Measurements from ENCODE around the gene PRKAG2. TPM values are rescaled to one million over a fixed set of nuclear protein-coding genes. Genes with fewer than 3 reads are reported as not detected.
"Not testable (repeated sequence)": the region's sequence is repeated elsewhere in the genome, so short reads cannot be mapped to it uniquely, and the experiment has no call there.

The PRKAG2 gene
- total RNA-seq, 2 donors from 2014 or later: 22.1 to 35.7 TPM

DNA sequence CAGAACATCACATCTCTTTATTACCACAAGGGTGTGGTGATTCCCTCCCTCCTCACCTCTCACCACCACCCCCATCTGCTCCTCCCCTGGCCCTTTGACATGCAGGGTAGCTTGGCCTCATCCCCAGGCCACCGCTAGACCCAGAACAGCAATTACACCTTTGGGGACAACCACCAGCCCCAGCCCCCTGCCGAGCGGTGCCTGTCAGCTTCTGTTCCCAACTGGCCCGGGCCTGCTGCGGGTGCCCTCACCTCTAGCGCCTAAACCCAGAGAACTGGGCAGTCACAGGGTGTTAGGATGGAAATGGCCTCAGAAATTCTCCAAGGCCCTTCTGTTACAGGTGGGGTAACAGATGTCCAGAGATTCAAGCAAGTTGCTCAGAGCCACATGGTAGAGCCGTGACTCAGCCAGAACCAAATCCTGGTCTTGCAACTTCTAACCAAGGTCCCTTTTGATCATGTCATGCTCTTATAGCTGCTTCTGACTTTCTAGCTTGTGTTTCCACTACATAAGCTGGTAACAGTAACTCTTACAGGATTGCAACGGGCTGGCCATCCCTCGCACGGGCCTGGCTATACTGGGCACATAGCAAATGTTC is 78.0 kb downstream of the PRKAG2 start:
- no peak for DNase-seq (ENCODE audit: low spot score in 2 of 2)
- Mint-ChIP-seq H3K27ac (peak overlapping the region in 1 of 2 donors; percentile 44), H3K9me3 (no peaks in the 10 kb centered on the region), H3K36me3 (no peaks in the 10 kb centered on the region)
- ATAC-seq: no peak

DNA sequence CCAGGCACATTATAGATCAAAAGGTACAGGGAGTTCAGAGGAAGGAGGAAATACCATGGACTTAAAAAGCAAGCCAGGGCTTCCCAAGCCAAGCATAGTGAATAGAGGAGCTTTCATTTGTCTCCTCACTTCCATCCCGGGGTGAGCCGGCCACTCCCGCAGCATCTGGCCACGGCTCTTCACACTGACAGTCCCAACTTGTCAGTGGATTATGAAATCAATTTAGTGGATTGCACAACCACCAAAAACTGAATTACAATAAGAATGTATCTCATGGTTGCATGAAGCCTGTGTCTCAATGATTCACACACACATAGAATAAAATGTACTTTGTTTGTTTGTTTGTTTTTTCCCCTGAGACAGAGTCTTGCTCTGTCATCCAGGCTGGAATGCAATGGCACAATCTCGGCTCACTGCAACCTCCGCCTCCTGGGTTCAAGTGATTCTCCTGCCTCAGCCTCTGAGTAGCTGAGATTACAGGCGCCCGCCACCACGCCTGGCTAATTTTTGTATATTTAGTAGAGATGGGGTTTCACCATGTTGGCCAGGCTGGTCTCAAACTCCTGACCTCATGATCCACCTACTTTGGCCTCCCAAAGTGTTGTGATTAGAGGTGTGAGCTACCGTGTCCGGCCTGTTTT is 79.1 kb downstream of the PRKAG2 start:
- peak overlapping the region in 1 of 2 donors; percentile 44 for H3K27ac Mint-ChIP-seq

DNA sequence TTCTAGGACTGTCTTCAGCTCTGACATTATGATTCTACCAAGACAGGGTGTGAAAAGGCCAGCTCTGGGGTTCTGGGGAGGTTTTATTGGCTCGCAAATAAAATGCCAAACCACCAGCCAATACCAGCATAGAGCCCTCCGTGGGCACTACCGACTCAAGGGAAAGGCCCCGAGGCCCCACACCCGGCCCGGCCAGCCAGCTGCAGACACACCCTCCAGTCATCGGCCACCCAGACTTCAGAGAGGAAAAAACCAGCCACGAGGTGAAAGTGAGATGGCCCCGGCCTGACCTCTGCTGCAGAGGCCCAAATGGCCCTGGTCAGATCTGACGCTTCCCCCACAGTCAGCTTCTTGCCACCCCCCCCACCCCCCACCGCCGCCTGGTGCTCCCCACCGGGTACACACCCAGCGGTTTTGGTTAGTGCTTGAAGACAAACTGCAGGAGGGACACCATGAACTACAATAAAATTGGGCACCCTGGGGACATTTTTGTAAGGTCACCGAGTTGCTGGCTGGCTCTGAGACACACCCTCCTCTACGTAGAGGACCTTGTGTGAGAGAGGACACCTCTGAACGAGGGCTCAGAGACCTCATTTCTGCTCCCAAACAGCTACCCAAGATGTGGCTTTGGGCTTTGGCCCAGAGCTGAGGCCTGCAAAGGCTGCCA is 79.9 kb downstream of the PRKAG2 start:
- peak overlapping the region in 1 of 2 donors; percentile 83 for H3K27ac Mint-ChIP-seq
- DNase-seq (ENCODE audit: low spot score in 2 of 2): no peak
- ATAC-seq: peak in 1 of 2 donors; percentile 17
- H3K36me3 Mint-ChIP-seq: no peaks in the 10 kb centered on the region
- H3K9me3 Mint-ChIP-seq: no peaks in the 10 kb centered on the region

More for the DNA sequence above, 79.1 kb downstream of the PRKAG2 start:
- ATAC-seq; H3K36me3 Mint-ChIP-seq; H3K9me3 Mint-ChIP-seq; DNase-seq (ENCODE audit: low spot score in 2 of 2): not testable (repeated sequence)

DNA sequence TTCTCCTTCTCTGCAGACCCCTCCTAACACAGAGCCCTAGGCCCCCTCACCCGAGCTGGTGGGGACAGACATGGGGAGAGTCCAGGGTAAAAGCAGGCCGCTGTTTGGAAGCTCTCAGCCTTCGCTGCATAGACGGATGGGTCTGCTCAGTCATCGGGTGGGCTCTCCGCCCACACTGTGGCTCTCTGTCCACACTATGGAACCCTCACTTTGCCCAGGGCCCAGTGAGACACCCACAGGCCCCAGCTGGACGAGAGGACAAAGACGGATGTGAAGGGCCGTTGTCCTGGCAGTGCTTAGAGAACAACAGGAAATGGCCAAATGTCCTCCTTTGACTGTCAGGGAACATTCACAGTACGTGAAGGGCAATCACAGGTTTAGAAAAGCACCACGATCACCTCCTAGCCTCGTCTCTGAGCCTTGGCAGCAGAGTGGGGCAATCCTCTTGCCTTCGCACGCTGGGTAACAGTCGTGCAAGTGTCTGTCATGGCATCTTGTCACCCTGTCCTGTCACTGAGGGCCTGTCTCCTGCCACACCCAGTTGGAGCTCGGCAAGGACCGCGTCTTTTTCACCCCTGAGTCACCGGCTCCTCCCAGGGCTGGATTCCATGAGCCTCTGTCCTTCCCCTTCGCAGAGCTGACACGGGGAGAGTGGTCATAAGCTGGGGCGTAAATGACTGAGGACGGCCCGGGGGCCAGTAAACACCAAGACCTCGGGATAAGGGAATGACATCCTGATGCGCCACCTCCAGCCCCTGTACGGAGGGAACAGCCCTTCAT is 80.6 kb downstream of the PRKAG2 start:
- Mint-ChIP-seq H3K9me3 (no peaks in the 10 kb centered on the region), H3K36me3 (no peaks in the 10 kb centered on the region), H3K27ac (peak overlapping the region; percentile 29 to 83)
- ATAC-seq (peak in 1 of 2 donors; percentile 9), DNase-seq (ENCODE audit: low spot score in 2 of 2) (no peak)

DNA sequence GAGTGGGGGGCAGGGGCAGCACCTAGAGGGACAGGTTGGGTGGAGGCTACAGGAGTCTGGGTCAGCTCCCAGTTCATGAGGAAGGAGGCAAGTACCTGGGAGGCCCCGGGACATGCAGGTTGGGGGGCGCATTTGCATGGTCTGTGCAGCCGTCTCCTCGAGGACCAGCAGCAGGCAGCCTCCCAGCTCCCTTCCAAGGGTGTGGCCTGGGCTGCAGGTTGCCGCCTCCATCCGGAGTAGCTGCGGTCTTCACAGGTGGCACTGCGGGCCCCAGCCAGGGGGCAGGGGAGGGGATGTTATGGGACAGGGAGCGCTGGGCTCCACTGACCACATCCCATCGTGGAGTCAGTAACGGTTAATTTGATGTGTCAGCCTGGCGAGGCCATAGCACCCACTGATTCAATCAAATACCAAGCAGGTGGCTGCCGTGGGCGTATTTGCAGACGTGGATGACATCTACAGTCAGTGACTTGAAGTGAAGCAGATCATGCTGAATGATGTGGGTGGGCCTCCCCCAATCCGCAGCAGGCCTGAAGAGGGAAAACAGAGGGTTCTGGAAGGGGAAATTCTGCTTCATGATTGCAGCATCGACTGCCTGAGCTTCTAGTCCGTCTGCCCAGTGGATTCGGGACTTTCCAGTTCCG is 81.6 kb downstream of the PRKAG2 start:
- DNase-seq (ENCODE audit: low spot score in 2 of 2) (peak; percentile 56 to 82), ATAC-seq (peak; percentile 88 to 94)
- Mint-ChIP-seq H3K9me3 (no peaks in the 10 kb centered on the region), H3K36me3 (no peaks in the 10 kb centered on the region), H3K27ac (peak overlapping the region; percentile 72 to 77)

DNA sequence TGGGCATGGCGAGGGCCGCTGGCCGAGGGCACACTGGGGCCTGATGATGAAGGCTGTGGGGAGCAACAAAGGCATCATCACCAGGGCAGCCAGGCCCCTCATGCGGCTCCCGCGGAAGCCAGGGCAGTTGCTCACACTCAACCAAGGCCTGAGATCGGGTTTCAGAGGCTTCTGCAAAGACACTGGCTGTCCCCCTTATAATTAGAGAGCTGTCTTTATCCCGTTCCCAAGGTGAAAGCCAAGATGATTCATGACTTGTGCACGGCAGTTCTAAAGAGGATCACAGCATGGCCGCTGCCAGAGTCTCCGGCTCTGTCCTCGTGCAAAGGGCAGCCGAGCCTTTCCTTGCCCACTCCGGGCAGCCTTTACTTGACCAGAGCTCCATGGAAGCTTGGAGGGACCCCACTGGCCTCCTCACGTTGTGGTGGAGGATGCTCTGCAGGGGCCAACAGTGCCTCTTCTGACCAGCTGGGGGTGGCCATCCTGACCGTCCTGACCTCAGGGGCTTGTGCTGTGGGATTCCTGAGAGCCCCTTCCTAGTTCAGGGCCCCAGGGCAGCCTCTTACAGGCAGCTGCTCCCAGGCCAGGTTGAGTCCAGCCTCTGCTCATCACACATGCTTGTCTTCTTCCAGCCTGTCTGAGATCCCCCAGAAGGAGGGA is 82.3 kb downstream of the PRKAG2 start:
- Mint-ChIP-seq H3K36me3 (no peaks in the 10 kb centered on the region), H3K27ac (peak overlapping the region; percentile 72 to 77), H3K9me3 (no peaks in the 10 kb centered on the region)
- DNase-seq (ENCODE audit: low spot score in 2 of 2): no peak
- ATAC-seq: no peak

DNA sequence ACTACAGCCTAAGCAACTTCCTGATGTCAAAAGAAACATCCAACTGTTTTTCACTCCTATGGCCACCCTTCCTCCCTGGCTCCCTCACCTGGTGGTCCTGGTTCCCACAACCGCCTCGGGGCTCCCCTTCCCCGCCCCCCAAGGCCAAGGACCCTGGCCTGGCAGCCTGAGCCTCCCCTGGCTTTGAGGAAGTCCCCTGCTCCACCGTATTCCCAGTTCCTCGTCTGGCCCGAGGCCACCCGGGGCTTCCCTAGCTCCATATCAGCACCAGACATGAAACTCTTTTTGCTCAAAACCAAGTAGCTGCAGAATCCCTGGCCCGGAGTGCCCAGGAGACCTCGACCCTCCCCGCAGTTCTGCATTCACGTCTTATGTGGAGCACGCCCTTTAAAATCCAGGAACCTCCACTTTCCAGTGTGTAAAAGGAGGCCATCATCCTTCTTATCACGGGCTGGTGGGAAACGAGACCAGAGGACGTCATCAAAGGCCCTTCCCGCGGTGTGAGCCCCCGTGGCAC is 82.9 kb downstream of the PRKAG2 start:
- no peaks in the 10 kb centered on the region for H3K9me3 Mint-ChIP-seq
- H3K36me3 Mint-ChIP-seq: no peaks in the 10 kb centered on the region
- H3K27ac Mint-ChIP-seq: peak overlapping the region in 1 of 2 donors; percentile 49
- ATAC-seq: no peak
- DNase-seq (ENCODE audit: low spot score in 2 of 2): no peak

DNA sequence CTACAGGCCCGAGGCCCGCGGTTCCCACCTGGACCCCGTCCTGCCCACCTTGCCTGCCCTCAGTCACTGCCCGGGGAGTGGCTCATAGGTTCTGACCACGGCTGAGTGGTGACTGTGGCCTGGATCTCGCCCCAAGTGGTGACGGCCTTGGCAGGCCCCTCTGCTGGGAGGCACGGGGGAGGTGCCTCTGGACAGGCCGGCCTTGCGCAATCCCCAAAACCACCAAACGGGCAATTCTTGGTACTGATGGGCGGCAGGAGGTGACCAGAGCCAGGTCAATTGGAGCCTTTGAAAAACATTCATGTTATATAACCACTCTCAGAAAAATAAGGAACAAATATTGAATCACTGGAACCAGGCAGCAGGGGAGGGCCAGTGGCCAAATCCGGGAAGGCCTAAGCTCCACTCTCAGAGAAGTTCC is 83.4 kb downstream of the PRKAG2 start:
- no peaks in the 10 kb centered on the region for H3K36me3 Mint-ChIP-seq

DNA sequence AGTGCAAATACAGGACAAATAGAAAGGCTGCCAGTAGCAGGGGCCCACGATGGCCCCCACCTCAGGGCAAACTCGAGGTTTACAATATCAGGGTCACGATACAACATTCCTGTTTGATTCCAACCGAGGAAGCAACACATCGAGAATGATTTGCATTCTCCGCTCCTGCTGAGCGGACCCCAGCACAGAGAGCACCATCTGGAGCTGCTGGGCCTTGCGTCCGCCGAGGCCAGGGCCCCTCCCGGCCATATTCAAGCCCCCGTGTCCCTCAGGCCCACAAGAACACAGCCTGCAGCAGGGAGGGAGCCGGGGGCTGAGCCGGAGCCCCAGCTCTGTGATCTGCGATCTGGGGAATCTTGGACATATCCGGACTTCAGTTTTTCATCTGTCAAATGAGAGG is 84.3 kb downstream of the PRKAG2 start:
- no peak for ATAC-seq
- Mint-ChIP-seq H3K36me3 (no peaks in the 10 kb centered on the region), H3K27ac (no peak overlapping the region), H3K9me3 (no peaks in the 10 kb centered on the region)
- no peak for DNase-seq (ENCODE audit: low spot score in 2 of 2)

More for the DNA sequence above, 83.4 kb downstream of the PRKAG2 start:
- no peak for ATAC-seq
- Mint-ChIP-seq H3K9me3 (no peaks in the 10 kb centered on the region), H3K27ac (no peak overlapping the region)
- DNase-seq (ENCODE audit: low spot score in 2 of 2): no peak

DNA sequence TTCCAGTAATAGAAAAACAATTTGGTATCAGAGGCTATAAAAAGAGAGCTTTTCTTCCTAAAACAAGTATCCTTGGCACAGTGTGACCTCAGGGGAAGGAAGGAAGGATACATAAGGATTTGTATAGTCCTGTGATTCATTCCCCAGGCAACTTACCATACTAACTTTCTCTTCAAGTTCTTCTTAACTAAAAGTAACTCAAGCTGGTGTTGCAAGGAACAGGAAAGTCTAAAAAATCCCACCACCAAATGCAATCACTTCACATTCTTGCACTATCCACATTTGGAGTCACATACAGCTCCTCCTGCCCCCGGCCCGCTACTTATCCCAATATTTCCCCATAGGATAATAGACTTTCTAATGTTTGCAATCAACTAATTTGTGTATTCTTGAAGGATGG is 84.8 kb downstream of the PRKAG2 start:
- Mint-ChIP-seq H3K9me3 (no peaks in the 10 kb centered on the region), H3K36me3 (no peaks in the 10 kb centered on the region), H3K27ac (no peak overlapping the region)
- no peak for DNase-seq (ENCODE audit: low spot score in 2 of 2)
- no peak for ATAC-seq

DNA sequence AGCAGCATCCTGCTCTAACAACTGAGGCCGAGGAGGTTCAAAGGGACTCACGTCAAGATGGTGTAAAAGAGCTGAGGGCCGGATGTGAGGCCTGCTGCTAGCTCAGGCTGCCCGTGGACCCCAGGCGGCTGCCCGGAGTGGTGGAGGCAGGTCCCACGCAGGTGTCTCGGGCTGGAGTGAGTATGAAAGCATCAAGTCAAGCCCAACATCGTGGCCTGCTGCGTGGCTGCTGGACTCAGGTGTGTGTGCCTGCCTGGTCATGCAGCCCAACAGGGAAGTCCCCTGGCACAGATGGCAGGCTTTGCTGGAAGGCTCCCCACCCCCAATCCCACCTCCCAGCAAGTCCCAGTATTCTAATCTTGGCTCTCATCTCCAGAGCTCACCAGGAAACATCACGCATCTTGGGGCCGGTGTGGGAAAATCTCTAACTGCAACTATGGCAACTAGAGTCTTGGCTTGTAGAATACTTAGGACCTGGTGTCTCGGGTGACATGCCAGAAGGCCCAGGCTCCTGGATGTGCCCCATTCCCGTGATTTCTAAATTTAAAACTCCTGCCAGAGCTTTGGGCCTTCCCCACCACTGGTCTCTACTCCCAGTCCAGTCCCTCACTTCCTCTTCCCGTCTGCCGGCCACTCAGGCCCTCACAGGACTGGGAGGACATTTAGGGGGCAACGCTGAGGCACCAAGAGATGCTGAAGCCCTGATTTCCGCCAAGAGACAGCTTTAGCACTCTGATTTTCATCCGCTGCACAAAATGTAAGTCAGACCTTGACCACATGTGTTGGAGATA is 85.9 kb downstream of the PRKAG2 start:
- no peaks in the 10 kb centered on the region for H3K36me3 Mint-ChIP-seq
- DNase-seq (ENCODE audit: low spot score in 2 of 2) (no peak), ATAC-seq (no peak)
- H3K27ac Mint-ChIP-seq: peak overlapping the region in 1 of 2 donors; percentile 24
- H3K9me3 Mint-ChIP-seq: no peaks in the 10 kb centered on the region

DNA sequence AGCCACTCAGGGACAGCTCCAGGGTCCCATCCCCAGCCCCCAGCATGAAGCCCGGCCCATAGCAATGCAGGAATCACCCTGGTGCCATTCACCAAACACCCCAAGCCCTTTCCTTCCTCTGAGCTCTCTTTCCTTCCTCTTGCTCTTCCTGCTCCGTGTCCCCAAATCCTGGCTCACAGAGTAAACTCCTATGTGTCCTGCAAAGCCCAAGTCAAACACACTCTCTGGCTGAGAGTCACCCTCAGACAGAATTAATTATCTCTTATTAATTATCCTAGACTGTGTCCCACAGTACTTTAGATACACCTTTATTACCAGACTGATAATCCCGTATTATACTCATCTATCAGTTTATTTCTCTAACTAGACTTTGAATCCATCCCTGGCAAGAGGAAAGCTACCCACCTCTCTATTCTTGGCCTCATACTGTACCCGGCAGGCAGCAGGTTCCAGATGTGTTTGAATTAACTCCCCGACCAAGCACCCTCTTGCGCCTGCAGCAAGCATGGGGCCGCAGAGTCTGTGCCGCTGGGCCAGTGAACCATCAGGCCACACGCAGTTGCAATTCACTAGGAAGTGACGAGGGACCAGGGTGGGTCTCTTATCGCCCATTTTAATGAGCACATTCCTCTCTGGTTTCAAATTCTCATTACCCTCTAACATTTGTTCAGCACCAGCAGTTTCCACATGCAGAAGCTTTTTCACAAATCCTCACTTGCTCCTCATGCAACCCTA is 86.7 kb downstream of the PRKAG2 start:
- DNase-seq (ENCODE audit: low spot score in 2 of 2) (no peak), ATAC-seq (no peak)
- Mint-ChIP-seq H3K36me3 (no peaks in the 10 kb centered on the region), H3K27ac (peak overlapping the region in 1 of 2 donors; percentile 24), H3K9me3 (no peaks in the 10 kb centered on the region)

DNA sequence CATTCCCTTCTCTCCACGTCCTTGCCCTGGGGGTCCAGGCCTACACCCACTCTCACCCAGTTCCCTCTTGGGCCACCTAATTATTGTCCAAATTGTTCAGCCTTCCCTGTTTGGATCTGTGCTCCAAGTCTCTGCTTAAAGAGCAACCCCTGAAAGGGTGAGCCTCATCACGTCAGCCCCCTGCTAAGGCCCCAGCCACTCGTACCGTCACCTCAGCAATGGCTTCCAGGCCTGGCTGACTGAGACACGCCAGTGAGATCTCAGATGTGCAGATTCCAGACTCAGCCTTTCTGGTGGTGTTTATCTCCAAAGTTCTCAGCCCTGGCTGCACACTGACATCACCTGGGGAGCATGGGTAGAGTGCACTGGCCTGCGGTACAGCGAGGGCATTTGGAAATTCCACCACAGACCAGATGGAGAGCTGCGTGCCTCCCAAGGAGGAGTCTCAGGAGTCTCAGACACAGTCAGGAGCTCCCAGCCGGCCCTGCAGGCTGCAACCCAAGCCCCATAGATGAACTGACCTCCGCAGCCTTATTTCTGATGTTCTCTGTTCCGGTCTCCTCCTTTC is 87.5 kb downstream of the PRKAG2 start:
- DNase-seq (ENCODE audit: low spot score in 2 of 2) (no peak), ATAC-seq (no peak)
- Mint-ChIP-seq H3K9me3 (no peaks in the 10 kb centered on the region), H3K27ac (no peak overlapping the region), H3K36me3 (no peaks in the 10 kb centered on the region)

DNA sequence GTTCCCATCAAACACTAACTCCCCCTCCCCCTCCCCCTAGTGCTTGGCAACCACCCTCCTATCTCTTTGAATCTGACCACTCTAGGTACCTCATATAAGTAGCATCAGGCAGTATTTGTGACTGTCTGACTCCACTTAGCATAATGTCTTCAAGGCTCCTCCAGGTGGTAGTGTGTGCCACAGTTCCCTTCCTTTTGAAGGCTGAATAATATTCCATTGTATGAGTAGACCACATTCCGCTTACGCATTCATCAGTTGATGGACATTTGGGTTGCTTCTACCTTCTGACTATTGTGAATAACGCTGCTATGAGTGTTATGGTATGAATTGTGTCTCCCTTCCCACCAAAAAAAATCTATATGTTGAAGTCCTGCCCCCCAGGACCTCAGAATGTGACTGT is 89.6 kb downstream of the PRKAG2 start:
- no peak overlapping the region for H3K27ac Mint-ChIP-seq
- H3K9me3 Mint-ChIP-seq: no peaks in the 10 kb centered on the region
- no peaks in the 10 kb centered on the region for H3K36me3 Mint-ChIP-seq
- ATAC-seq: no peak
- DNase-seq (ENCODE audit: low spot score in 2 of 2): no peak

All from activated naive CD4-positive, alpha-beta T cell treated with anti-CD3 and anti-CD28 coated beads, Interleukin-2, amount 50 U/mL, for 72 hours (primary cell).